HG03196 (cell line): ENCODE data around the gene DAAM1.

Experiments
- ATAC-seq: cut with Tn5 transposase; IDR thresholded peaks from one replicate; pipeline ENCODE4 v1.9.1; 2021; ENCODE audit not compliant: unreplicated experiment

Gene DAAM1

GRCh38 chr14:59336098-59336497 is 147.6 kb downstream of the DAAM1 start:
- ATAC-seq = no peak

- ATAC-seq = no peak
Measured at GRCh38 chr14:59336706-59337105, 148.2 kb downstream of the DAAM1 start.

GRCh38 chr14:59337141-59337611 is 148.7 kb downstream of the DAAM1 start:
- ATAC-seq = no peak

- ATAC-seq = no peak
Measured at GRCh38 chr14:59338761-59339160, 150.3 kb downstream of the DAAM1 start.

- ATAC-seq = no peak
Measured at GRCh38 chr14:59339524-59340330, 151.3 kb downstream of the DAAM1 start.

GRCh38 chr14:59341858-59342477 is 153.5 kb downstream of the DAAM1 start:
- no peak for ATAC-seq

- ATAC-seq = no peak
Measured at GRCh38 chr14:59342516-59343484, 154.3 kb downstream of the DAAM1 start.

GRCh38 chr14:59343585-59343984 is 155.1 kb downstream of the DAAM1 start:
- no peak for ATAC-seq

- ATAC-seq = no peak
Measured at GRCh38 chr14:59344016-59344415, 155.5 kb downstream of the DAAM1 start.

GRCh38 chr14:59344691-59345455 is 156.4 kb downstream of the DAAM1 start:
- ATAC-seq = no peak

- no peak for ATAC-seq
Measured at GRCh38 chr14:59346329-59346728, 157.9 kb downstream of the DAAM1 start.

- ATAC-seq = no peak
Measured at GRCh38 chr14:59346796-59347510, 158.5 kb downstream of the DAAM1 start.

GRCh38 chr14:59347511-59347900 is 159.0 kb downstream of the DAAM1 start:
- ATAC-seq = no peak

- ATAC-seq = no peak
Measured at GRCh38 chr14:59347915-59348314, 159.4 kb downstream of the DAAM1 start.

GRCh38 chr14:59349258-59349701 is 160.8 kb downstream of the DAAM1 start:
- no peak for ATAC-seq

GRCh38 chr14:59352961-59353360 is 164.5 kb downstream of the DAAM1 start:
- no peak for ATAC-seq

- ATAC-seq = no peak
Measured at GRCh38 chr14:59354666-59355065, 166.2 kb downstream of the DAAM1 start.

GRCh38 chr14:59355091-59355490 is 166.6 kb downstream of the DAAM1 start:
- ATAC-seq = no peak

GRCh38 chr14:59356312-59356711 is 167.8 kb downstream of the DAAM1 start:
- no peak for ATAC-seq

- ATAC-seq = peak; percentile 46
Measured at GRCh38 chr14:59356767-59357166, 168.3 kb downstream of the DAAM1 start.
